ENCODE data around the gene ALS2.

DNA sequence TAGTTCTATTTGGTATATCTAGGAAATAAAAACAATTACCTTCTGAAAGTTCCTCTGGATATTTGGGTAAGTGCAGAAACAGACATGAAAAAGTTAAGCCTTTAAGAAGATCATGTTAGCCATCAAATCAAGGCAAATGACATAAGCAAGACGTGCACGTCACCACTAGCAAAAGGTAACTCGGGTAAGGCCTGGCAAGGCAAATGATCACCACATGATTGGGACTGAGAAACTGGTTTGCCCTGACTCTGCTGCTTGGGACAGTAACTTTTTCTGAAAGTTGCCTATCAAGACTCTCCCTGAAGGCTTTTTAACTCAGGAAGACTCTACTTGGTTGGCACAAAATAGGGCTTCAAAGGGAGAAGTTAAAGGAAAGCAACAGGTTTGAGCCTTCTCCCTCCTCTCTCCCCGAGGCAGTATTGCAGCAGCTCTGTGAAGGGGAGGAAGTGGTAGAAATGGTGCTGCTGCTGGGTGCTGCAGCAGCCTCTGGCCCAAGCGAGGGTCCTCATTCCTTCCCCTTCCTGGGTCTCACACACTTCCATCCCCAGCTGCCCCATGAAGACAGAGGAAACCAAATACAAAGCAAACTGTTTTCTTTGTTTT is 120.3 kb downstream of the ALS2 start:
- TF ChIP-seq CTCF (IDR thresholded peaks at IDR 0.05; ENCODE audit: insufficient read depth, low read length) (no peak), POLR2AphosphoS5 (IDR thresholded peaks at IDR 0.05; ENCODE audit: low read depth) (no peak), SPI1 (IDR thresholded peaks at IDR 0.05; ENCODE audit: borderline replicate concordance, low read depth) (peak; percentile 89), GABPA (IDR thresholded peaks at IDR 0.05; ENCODE audit: low read depth) (no peak)
- TF ChIP-seq, protein P1, sequence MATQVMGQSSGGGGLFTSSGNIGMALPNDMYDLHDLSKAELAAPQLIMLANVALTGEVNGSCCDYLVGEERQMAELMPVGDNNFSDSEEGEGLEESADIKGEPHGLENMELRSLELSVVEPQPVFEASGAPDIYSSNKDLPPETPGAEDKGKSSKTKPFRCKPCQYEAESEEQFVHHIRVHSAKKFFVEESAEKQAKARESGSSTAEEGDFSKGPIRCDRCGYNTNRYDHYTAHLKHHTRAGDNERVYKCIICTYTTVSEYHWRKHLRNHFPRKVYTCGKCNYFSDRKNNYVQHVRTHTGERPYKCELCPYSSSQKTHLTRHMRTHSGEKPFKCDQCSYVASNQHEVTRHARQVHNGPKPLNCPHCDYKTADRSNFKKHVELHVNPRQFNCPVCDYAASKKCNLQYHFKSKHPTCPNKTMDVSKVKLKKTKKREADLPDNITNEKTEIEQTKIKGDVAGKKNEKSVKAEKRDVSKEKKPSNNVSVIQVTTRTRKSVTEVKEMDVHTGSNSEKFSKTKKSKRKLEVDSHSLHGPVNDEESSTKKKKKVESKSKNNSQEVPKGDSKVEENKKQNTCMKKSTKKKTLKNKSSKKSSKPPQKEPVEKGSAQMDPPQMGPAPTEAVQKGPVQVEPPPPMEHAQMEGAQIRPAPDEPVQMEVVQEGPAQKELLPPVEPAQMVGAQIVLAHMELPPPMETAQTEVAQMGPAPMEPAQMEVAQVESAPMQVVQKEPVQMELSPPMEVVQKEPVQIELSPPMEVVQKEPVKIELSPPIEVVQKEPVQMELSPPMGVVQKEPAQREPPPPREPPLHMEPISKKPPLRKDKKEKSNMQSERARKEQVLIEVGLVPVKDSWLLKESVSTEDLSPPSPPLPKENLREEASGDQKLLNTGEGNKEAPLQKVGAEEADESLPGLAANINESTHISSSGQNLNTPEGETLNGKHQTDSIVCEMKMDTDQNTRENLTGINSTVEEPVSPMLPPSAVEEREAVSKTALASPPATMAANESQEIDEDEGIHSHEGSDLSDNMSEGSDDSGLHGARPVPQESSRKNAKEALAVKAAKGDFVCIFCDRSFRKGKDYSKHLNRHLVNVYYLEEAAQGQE (IDR thresholded peaks at IDR 0.05; ENCODE audit: insufficient replicate concordance, low read depth): no peak
